Epithelial cell of proximal tubule (primary cell): ENCODE results near the gene ADGB. TPM values are rescaled to one million over a fixed set of nuclear protein-coding genes. Genes with fewer than 3 reads are reported as not detected.

Experiments
- DNase-seq: peaks from one replicate; pipeline ENCODE4 v3.0.0-alpha.2; 2011; ENCODE audit warnings: low read depth
- H3K4me3 ChIP-seq: 2 replicates; pipeline ENCODE4 v1.5.1; 2011; ENCODE audit warnings: low read depth, mild to moderate bottlenecking, low read length
- total RNA-seq: library from RNA; depleted of rRNA; stranded (reverse); fragments of >200 nt; gene quantifications from 2 replicates; pipeline ENCODE4 v1.2.3, GENCODE V29; 2015
- TF ChIP-seq, protein P1 (sequence below): conservative IDR thresholded peaks from 2 replicates; pipeline ENCODE4 v1.5.1; 2012; ENCODE audit warnings: low read depth, mild to moderate bottlenecking, low read length

The ADGB gene
- total RNA-seq, 1 donor from 2014 or later: not detected

DNA sequence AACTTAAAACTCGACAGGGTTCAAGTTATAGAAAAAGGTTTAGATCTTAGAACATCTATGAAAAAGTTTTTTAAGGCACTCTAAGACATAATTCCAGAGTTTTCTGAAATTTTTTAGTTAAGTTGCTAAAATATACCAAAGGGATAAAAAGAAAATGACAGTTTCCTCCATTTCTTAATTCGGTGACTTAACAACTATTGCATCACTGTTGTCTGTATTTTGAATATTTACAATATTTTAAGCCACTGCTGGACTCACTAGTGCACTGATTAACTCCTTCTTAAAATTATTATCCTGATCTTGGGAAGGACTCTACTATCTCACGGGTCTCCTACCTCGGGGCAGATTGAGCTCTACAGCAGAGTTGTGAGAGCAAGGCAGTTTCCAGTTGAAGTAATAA is 91.0 kb downstream of the ADGB start:
- H3K4me3 ChIP-seq: no peak overlapping the region
- DNase-seq: no peak
- TF ChIP-seq, protein P1, sequence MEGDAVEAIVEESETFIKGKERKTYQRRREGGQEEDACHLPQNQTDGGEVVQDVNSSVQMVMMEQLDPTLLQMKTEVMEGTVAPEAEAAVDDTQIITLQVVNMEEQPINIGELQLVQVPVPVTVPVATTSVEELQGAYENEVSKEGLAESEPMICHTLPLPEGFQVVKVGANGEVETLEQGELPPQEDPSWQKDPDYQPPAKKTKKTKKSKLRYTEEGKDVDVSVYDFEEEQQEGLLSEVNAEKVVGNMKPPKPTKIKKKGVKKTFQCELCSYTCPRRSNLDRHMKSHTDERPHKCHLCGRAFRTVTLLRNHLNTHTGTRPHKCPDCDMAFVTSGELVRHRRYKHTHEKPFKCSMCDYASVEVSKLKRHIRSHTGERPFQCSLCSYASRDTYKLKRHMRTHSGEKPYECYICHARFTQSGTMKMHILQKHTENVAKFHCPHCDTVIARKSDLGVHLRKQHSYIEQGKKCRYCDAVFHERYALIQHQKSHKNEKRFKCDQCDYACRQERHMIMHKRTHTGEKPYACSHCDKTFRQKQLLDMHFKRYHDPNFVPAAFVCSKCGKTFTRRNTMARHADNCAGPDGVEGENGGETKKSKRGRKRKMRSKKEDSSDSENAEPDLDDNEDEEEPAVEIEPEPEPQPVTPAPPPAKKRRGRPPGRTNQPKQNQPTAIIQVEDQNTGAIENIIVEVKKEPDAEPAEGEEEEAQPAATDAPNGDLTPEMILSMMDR: no peak

GRCh38 chr6:146693342-146693741 is 94.6 kb downstream of the ADGB start:
- TF ChIP-seq, protein P1: no peak
- no peak for DNase-seq
- H3K4me3 ChIP-seq: no peak overlapping the region

DNA sequence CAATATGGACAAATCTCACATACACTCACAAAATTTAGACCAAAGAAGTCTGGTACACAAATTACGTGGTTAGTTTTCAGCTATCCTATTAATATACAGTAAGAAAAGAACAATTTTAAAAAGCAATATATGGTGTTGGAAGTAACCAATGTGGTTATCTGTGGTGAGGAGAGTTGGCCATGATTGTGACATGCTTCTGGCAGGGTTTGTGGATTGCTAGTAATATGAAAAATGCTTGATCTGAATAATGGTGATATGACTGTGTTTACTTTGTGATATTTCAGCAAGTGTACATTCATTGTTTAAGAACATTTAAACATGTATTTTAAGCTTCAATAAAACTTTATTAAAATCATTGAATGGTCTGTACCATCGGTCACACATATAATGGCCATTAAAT is 99.1 kb downstream of the ADGB start:
- TF ChIP-seq, protein P1: no peak
- H3K4me3 ChIP-seq: no peak overlapping the region
- DNase-seq: no peak

DNA sequence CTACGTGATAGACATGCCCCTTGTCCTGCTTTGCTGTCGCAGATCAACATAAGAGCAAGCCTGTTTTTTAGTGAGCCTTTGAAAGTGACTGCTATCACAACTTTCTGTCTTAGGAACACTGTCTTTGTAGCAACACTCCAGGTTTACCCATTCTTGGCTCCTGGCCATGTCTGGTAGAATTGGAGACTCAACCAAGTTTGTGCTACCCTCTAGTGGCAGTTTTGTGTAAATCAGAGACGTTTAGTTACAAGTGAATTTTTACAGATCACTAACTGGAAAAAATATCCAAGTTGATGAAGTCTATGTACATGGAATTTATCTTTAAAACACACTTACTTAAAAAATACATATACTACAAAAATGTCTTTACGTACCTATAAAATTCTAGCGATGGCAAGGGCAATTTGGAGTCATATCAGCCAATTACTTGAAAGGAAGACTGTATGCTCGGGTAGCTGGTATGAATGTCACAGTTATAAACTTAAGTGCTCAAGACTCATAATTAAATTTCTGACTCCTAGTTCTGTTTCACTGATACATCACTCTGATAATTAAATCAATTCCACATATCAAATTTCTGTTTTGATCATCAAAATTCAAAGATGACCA is 101.4 kb downstream of the ADGB start:
- DNase-seq: peak; percentile 51
- no peak overlapping the region for H3K4me3 ChIP-seq
- TF ChIP-seq, protein P1: peak; percentile 80

DNA sequence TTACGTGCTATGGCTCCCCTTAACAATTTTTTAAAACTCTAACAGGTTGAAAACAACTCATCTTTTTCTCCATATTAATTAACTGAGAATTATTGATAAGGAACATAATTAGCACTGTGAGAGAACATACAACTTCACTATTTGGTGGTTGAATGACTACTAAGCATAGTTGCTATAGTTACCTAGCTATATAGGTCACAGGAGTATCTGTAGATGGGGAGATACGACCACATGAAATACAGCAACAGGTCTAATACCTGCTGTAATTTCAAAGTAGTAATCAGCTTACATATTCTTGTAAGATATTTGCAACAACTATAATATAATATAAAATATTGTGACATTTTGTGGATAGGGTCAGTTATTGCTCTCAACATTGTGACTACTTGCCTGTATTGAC is 102.9 kb downstream of the ADGB start:
- no peak for DNase-seq
- no peak overlapping the region for H3K4me3 ChIP-seq

GRCh38 chr6:146709036-146709622 is 110.4 kb downstream of the ADGB start:
- no peak for DNase-seq
- H3K4me3 ChIP-seq: no peak overlapping the region
- TF ChIP-seq, protein P1: no peak

More for the DNA sequence above, 102.9 kb downstream of the ADGB start:
- TF ChIP-seq, protein P1: no peak

- H3K4me3 ChIP-seq: no peak overlapping the region
- TF ChIP-seq, protein P1: no peak
- DNase-seq: no peak
Measured at GRCh38 chr6:146719387-146719786, 120.6 kb downstream of the ADGB start.
